GM21381 (cell line): ENCODE results near the gene LDLRAD2.
"Not testable (repeated sequence)": the region's sequence is repeated elsewhere in the genome, so short reads cannot be mapped to it uniquely, and the experiment has no call there.

ENCODE experiments used
- ATAC-seq: cut with Tn5 transposase; IDR thresholded peaks from one replicate; pipeline ENCODE4 v1.9.1; 2021; ENCODE audit warnings: mild to moderate bottlenecking, moderate library complexity; ENCODE audit not compliant: unreplicated experiment

LDLRAD2 gene

GRCh38 chr1:21811875-21812305 lies at the start of gene LDLRAD2:
LDLRAD2 (plus strand) TSS chr1:21812265; CDS start chr1:21812452, 187 bp downstream.
- ATAC-seq: no peak

- ATAC-seq: no peak
These were observed 48.8 kb upstream of the LDLRAD2 start for GRCh38 chr1:21763236-21763635.

GRCh38 chr1:21763694-21764419 lies 48.2 kb upstream of the LDLRAD2 start:
- ATAC-seq: no peak

- ATAC-seq: no peak
These were observed 47.2 kb upstream of the LDLRAD2 start for GRCh38 chr1:21764615-21765423.

- ATAC-seq: no peak
These were observed 45.9 kb upstream of the LDLRAD2 start for GRCh38 chr1:21766210-21766609.

- ATAC-seq: not testable (repeated sequence)
These were observed 45.0 kb upstream of the LDLRAD2 start for GRCh38 chr1:21767106-21767505.

- no peak for ATAC-seq
These were observed 41.9 kb upstream of the LDLRAD2 start for GRCh38 chr1:21770201-21770600.

- not testable (repeated sequence) for ATAC-seq
These were observed 41.5 kb upstream of the LDLRAD2 start for GRCh38 chr1:21770602-21771001.

GRCh38 chr1:21771672-21772071 lies 40.4 kb upstream of the LDLRAD2 start:
- ATAC-seq: not testable (repeated sequence)

- ATAC-seq: peak; percentile 67
These were observed 38.5 kb upstream of the LDLRAD2 start for GRCh38 chr1:21773585-21773984.

- ATAC-seq: no peak
These were observed 37.1 kb upstream of the LDLRAD2 start for GRCh38 chr1:21774835-21775549.

- ATAC-seq: no peak
These were observed 36.5 kb upstream of the LDLRAD2 start for GRCh38 chr1:21775550-21775914.

GRCh38 chr1:21775985-21776562 lies 36.0 kb upstream of the LDLRAD2 start:
- no peak for ATAC-seq

GRCh38 chr1:21776925-21777324 lies 35.1 kb upstream of the LDLRAD2 start:
- not testable (repeated sequence) for ATAC-seq

- ATAC-seq: no peak
These were observed 33.7 kb upstream of the LDLRAD2 start for GRCh38 chr1:21778405-21778727.

- ATAC-seq: peak; percentile 23
These were observed 32.2 kb upstream of the LDLRAD2 start for GRCh38 chr1:21779613-21780521.

- peak; percentile 16 for ATAC-seq
These were observed 30.2 kb upstream of the LDLRAD2 start for GRCh38 chr1:21781815-21782348.

GRCh38 chr1:21782349-21782867 lies 29.7 kb upstream of the LDLRAD2 start:
- peak; percentile 28 for ATAC-seq

- peak; percentile 62 for ATAC-seq
These were observed 29.0 kb upstream of the LDLRAD2 start, which contains the start of gene USP48 for GRCh38 chr1:21782868-21783678. USP48 (minus strand) TSS chr1:21783149; CDS start chr1:21782957, 192 bp downstream.
